ENCODE measurements around the gene AK8.

The AK8 gene

GRCh38 chr9:132757016-132757415 is 121.1 kb downstream of the AK8 start:
- Histone ChIP-seq H3K27ac (no peak overlapping the region), H3K4me3 (ENCODE audit: low read depth in 1 of 2, low read length in 1 of 2) (no peak overlapping the region), H3K27me3 (peaks cover 18% of the 10 kb centered on the region), H3K9me3 (no peaks in the 10 kb centered on the region), H3K36me3 (no peaks in the 10 kb centered on the region), H3K4me1 (ENCODE audit: control insufficient read depth in 1 of 2, insufficient read depth in 1 of 2, low read depth in 1 of 2, low read length in 1 of 2) (no peaks in the 10 kb centered on the region)
- TF ChIP-seq CTCF (IDR thresholded peaks at IDR 0.05), result no peak

GRCh38 chr9:132756214-132756845 is 121.8 kb downstream of the AK8 start:
- Histone ChIP-seq H3K36me3 (no peaks in the 10 kb centered on the region), H3K4me1 (ENCODE audit: control insufficient read depth in 1 of 2, insufficient read depth in 1 of 2, low read depth in 1 of 2, low read length in 1 of 2) (no peaks in the 10 kb centered on the region), H3K27me3 (peaks cover 11% of the 10 kb centered on the region), H3K4me3 (ENCODE audit: low read depth in 1 of 2, low read length in 1 of 2) (no peak overlapping the region), H3K9me3 (no peaks in the 10 kb centered on the region), H3K27ac (no peak overlapping the region)
- no peak for TF ChIP-seq CTCF (IDR thresholded peaks at IDR 0.05)

GRCh38 chr9:132755096-132755495 is 123.0 kb downstream of the AK8 start:
- Histone ChIP-seq H3K36me3 (no peaks in the 10 kb centered on the region), H3K4me1 (ENCODE audit: control insufficient read depth in 1 of 2, insufficient read depth in 1 of 2, low read depth in 1 of 2, low read length in 1 of 2) (no peaks in the 10 kb centered on the region), H3K9me3 (no peaks in the 10 kb centered on the region), H3K4me3 (ENCODE audit: low read depth in 1 of 2, low read length in 1 of 2) (no peak overlapping the region), H3K27me3 (peaks cover 8% of the 10 kb centered on the region), H3K27ac (no peak overlapping the region)
- TF ChIP-seq CTCF (IDR thresholded peaks at IDR 0.05), result no peak

GRCh38 chr9:132754236-132754635 is 123.8 kb downstream of the AK8 start:
- TF ChIP-seq CTCF (IDR thresholded peaks at IDR 0.05), result no peak
- no peaks in the 10 kb centered on the region for H3K4me1 ChIP-seq (ENCODE audit: control insufficient read depth in 1 of 2, insufficient read depth in 1 of 2, low read depth in 1 of 2, low read length in 1 of 2)

GRCh38 chr9:132753593-132753880 is 124.5 kb downstream of the AK8 start:
- H3K4me3 ChIP-seq (ENCODE audit: low read depth in 1 of 2, low read length in 1 of 2), result no peak overlapping the region
- H3K27ac ChIP-seq, result no peak overlapping the region
- no peak for TF ChIP-seq CTCF (IDR thresholded peaks at IDR 0.05)
- H3K36me3 ChIP-seq, result no peaks in the 10 kb centered on the region
- no peaks in the 10 kb centered on the region for H3K9me3 ChIP-seq
- H3K4me1 ChIP-seq (ENCODE audit: control insufficient read depth in 1 of 2, insufficient read depth in 1 of 2, low read depth in 1 of 2, low read length in 1 of 2), result no peaks in the 10 kb centered on the region
- peaks cover 11% of the 10 kb centered on the region for H3K27me3 ChIP-seq

More at GRCh38 chr9:132754236-132754635, 123.8 kb downstream of the AK8 start:
- Histone ChIP-seq H3K27ac (no peak overlapping the region), H3K9me3 (no peaks in the 10 kb centered on the region), H3K27me3 (peaks cover 6% of the 10 kb centered on the region), H3K4me3 (ENCODE audit: low read depth in 1 of 2, low read length in 1 of 2) (no peak overlapping the region), H3K36me3 (no peaks in the 10 kb centered on the region)
